Measurements from ENCODE around the gene EOMES. TPM values are rescaled to one million over a fixed set of nuclear protein-coding genes. Genes with fewer than 3 reads are reported as not detected.

The EOMES gene
- total and polyA plus RNA-seq, 2 donors (not counting 3 experiments of a cell fraction or from before 2014, with no cell fraction given), result not detected

DNA sequence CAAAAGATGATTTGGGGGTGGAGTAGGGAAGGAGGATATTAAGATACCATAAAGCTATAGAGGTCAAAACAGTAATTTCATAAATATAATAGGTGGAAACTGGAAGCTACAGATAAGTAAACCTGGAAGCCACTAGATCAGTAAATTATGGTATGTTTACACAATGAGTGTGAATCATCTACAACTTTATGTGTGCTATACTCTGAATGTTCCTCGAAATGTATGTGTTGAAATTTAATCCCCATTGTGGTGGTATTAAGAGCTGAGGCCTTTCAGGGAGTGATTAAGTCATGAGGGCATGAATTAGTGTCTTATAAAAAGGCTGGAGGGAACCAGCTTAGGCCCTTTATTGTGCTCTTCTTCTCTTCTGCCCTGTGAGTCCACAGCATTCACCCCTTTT is 25.2 kb downstream of the EOMES start:
- Histone ChIP-seq H3K4me3 (replicated peaks in 1 of 3; ENCODE audit: insufficient read depth in 1 of 3, low read depth in 1 of 3, low read length in 3 of 3) (no peak overlapping the region), H2AFZ (ENCODE audit: low read depth, low read length) (peak overlapping the region; percentile 48), H3K27me3 (ENCODE audit: control insufficient read depth in 2 of 2, insufficient read depth in 2 of 2, low read length in 2 of 2) (no peaks in the 10 kb centered on the region), H3K9me3 (replicated peaks; ENCODE audit: control insufficient read depth, insufficient read depth, low read length) (no peaks in the 10 kb centered on the region), H3K4me2 (ENCODE audit: insufficient read depth, low read length) (no peak overlapping the region), H4K20me1 (replicated peaks; ENCODE audit: control insufficient read depth, extremely low read depth, insufficient read depth, low read length) (no peaks in the 10 kb centered on the region), H3K79me2 (ENCODE audit: control insufficient read depth, insufficient read depth, low read length) (no peaks in the 10 kb centered on the region), H3K4me1 (ENCODE audit: control insufficient read depth, extremely low read depth, insufficient read depth, low read length) (peaks cover 3% of the 10 kb centered on the region), H3K9ac (replicated peaks; ENCODE audit: extremely low read depth, insufficient read depth, low read length) (no peak overlapping the region), H3K36me3 (ENCODE audit: control insufficient read depth in 2 of 2, extremely low read depth in 1 of 2, insufficient read depth in 2 of 2, low read length in 2 of 2) (no peaks in the 10 kb centered on the region), H3K27ac (ENCODE audit: insufficient read depth, low read depth, low read length) (peak overlapping the region; percentile 20), H3K9me1 (replicated peaks; ENCODE audit: control insufficient read depth, extremely low read depth, insufficient read depth, low read length) (no peaks in the 10 kb centered on the region)
- CTCF ChIA-PET, result interaction anchor here (0.8 to 3.1 kb wide), 9 partner anchors 9 to 339 kb away, joined by 3 to 23 read pairs (median 4); partner anchors contain the start of gene EOMES
- dilution Hi-C loops (cut with MboI; ENCODE audit: extremely low pct_ligation_motif_present, low sequenced_read_pairs), result no loop called here
- peak; percentile 64 for DNase-seq (ENCODE audit: low read depth, low spot score)
- intact Hi-C loops (cut with micrococcal nuclease), result loop anchor here (5.0 kb wide), 1 partner anchor 565 kb away; no protein-coding TSS in a partner anchor
- TF ChIP-seq GATA2 (IDR thresholded peaks at IDR 0.05; ENCODE audit: insufficient read depth, insufficient read length, low read depth, low read length) (peak; percentile 62), POLR2AphosphoS5 (IDR thresholded peaks at IDR 0.05; ENCODE audit: insufficient read depth, low read depth, low read length) (peak; percentile 24), FOS (IDR thresholded peaks at IDR 0.05; ENCODE audit: borderline replicate concordance, insufficient read depth, low read length) (peak; percentile 26), MYC (IDR thresholded peaks at IDR 0.05; ENCODE audit: low read depth, low read length) (no peak), JUN (IDR thresholded peaks at IDR 0.05; ENCODE audit: borderline replicate concordance, insufficient read depth, insufficient read length, low read depth) (peak; percentile 29), POLR2A (IDR thresholded peaks at IDR 0.05; ENCODE audit: low read depth, low read length) (no peak)
- TF ChIP-seq, protein P1, sequence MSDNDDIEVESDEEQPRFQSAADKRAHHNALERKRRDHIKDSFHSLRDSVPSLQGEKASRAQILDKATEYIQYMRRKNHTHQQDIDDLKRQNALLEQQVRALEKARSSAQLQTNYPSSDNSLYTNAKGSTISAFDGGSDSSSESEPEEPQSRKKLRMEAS (IDR thresholded peaks at IDR 0.05; ENCODE audit: insufficient read depth, insufficient read length), result no peak
- POLR2A ChIA-PET, result no interaction called here
- FAIRE-seq, result peak; percentile 59
- no TSS peak for BruUV-seq (replicated peaks)

DNA sequence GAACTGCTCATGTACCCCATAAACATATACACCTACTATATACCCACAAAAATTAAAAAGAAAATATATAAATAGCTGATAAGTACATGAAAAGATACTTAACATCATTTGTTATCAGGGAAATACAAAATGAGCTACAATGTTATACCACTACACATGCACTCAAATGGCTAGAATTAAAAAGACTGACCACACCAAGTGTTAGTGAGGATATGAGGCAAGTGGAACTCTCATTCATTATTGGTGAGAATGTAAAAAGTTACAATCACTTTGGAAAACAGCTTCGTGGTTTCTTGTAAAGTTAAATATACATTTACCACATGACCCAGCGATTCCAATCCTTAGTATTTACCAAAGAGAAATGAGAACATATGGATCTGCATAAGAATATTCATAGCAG is 26.5 kb downstream of the EOMES start:
- FAIRE-seq (no peak), DNase-seq (ENCODE audit: low read depth, low spot score) (no peak)
- H3K9ac ChIP-seq (replicated peaks; ENCODE audit: extremely low read depth, insufficient read depth, low read length), result no peak overlapping the region
- H3K4me3 ChIP-seq (replicated peaks in 1 of 3; ENCODE audit: insufficient read depth in 1 of 3, low read depth in 1 of 3, low read length in 3 of 3), result no peak overlapping the region
- no TSS peak for BruUV-seq (replicated peaks)
- intact Hi-C loops (cut with micrococcal nuclease) (loop anchor here (5.0 kb wide), 1 partner anchor 563 kb away; no protein-coding TSS in a partner anchor), dilution Hi-C loops (cut with MboI; ENCODE audit: extremely low pct_ligation_motif_present, low sequenced_read_pairs) (no loop called here)
- H3K36me3 ChIP-seq (ENCODE audit: control insufficient read depth in 2 of 2, extremely low read depth in 1 of 2, insufficient read depth in 2 of 2, low read length in 2 of 2), result no peaks in the 10 kb centered on the region
- H3K27me3 ChIP-seq (ENCODE audit: control insufficient read depth in 2 of 2, insufficient read depth in 2 of 2, low read length in 2 of 2), result no peaks in the 10 kb centered on the region
- H3K4me1 ChIP-seq (ENCODE audit: control insufficient read depth, extremely low read depth, insufficient read depth, low read length), result peaks cover 3% of the 10 kb centered on the region
- ChIA-PET POLR2A (no interaction called here), CTCF (interaction anchor here (1.1 to 3.1 kb wide), 3 partner anchors 10 to 16 kb away, joined by 4 to 23 read pairs (median 7); no protein-coding TSS in a partner anchor)
- H3K27ac ChIP-seq (ENCODE audit: insufficient read depth, low read depth, low read length), result no peak overlapping the region
- no peaks in the 10 kb centered on the region for H3K9me1 ChIP-seq (replicated peaks; ENCODE audit: control insufficient read depth, extremely low read depth, insufficient read depth, low read length)
- H2AFZ ChIP-seq (ENCODE audit: low read depth, low read length), result no peak overlapping the region
- H4K20me1 ChIP-seq (replicated peaks; ENCODE audit: control insufficient read depth, extremely low read depth, insufficient read depth, low read length), result no peaks in the 10 kb centered on the region
- H3K79me2 ChIP-seq (ENCODE audit: control insufficient read depth, insufficient read depth, low read length), result no peaks in the 10 kb centered on the region
- no peaks in the 10 kb centered on the region for H3K9me3 ChIP-seq (replicated peaks; ENCODE audit: control insufficient read depth, insufficient read depth, low read length)
- no peak overlapping the region for H3K4me2 ChIP-seq (ENCODE audit: insufficient read depth, low read length)
- no peak for TF ChIP-seq GATA2 (IDR thresholded peaks at IDR 0.05; ENCODE audit: insufficient read depth, insufficient read length, low read depth, low read length)
- TF ChIP-seq FOS (IDR thresholded peaks at IDR 0.05; ENCODE audit: borderline replicate concordance, insufficient read depth, low read length), result no peak
- no peak for TF ChIP-seq JUN (IDR thresholded peaks at IDR 0.05; ENCODE audit: borderline replicate concordance, insufficient read depth, insufficient read length, low read depth)
- TF ChIP-seq MYC (IDR thresholded peaks at IDR 0.05; ENCODE audit: low read depth, low read length), result no peak
- TF ChIP-seq POLR2A (IDR thresholded peaks at IDR 0.05; ENCODE audit: low read depth, low read length), result no peak

Data from endothelial cell of umbilical vein (primary cell).